Gastroesophageal sphincter (tissue), 3 donors: ENCODE results near the gene USP9X.

Source experiments
- POLR2A ChIP-seq, 2 donors: fragments of 450-650 bp; IDR thresholded peaks; one replicate each; pipeline ENCODE4 v1.6.1; 2017; ENCODE audit warnings: antibody characterized with exemption in 2 of 2, mild to moderate bottlenecking in 2 of 2, moderate library complexity in 1 of 2
- TF ChIP-seq, protein P1 (sequence below), 4 experiments: fragments of 200-600 bp in 2 of 4; fragments of 450-650 bp in 2 of 4; sonication (generic) in 1 of 4; IDR thresholded peaks; one replicate each; pipeline ENCODE4 v1.5.1; 2017 to 2019; ENCODE audit warnings: antibody characterized with exemption in 4 of 4, mild to moderate bottlenecking in 2 of 4, moderate library complexity in 2 of 4

DNA sequence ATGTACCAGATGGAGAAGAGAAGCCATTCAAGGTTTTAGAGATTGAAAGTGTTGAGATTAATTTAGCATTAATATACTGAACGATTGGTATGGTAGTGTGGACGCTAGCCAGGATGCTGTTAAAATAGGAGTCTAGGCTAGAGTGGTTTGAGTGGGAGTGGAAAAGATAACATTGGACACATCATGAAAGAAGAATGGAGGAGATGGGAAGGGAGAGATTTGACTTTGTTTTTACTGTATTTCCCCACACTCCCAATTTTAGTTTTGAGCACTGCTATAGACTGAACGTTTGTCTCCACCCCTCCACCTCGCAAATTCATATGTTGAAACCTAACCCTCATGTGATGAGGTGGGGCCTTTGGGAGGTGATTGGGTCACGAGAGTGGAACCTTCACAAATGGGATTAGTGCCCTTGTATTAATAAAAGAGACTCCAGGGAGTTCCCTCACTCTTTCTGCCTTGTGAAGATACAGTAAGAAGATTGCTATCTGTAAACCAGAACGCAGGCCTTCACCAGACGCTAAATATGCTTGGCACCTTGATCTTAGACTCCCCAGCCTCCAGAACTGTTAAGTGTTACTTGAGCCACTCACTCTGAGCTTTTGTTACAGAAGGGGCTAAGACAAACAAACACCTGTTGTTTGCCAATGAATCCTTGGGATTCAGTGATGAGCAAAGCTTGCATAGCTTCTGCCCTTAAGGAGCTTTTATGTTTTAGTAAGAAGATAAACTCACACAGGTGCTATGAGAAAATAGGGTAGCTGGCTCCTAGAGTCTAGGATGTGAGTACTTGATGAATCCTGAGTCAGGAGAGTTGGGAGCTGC is 25.8 kb downstream of the USP9X start:
- TF ChIP-seq, protein P1, sequence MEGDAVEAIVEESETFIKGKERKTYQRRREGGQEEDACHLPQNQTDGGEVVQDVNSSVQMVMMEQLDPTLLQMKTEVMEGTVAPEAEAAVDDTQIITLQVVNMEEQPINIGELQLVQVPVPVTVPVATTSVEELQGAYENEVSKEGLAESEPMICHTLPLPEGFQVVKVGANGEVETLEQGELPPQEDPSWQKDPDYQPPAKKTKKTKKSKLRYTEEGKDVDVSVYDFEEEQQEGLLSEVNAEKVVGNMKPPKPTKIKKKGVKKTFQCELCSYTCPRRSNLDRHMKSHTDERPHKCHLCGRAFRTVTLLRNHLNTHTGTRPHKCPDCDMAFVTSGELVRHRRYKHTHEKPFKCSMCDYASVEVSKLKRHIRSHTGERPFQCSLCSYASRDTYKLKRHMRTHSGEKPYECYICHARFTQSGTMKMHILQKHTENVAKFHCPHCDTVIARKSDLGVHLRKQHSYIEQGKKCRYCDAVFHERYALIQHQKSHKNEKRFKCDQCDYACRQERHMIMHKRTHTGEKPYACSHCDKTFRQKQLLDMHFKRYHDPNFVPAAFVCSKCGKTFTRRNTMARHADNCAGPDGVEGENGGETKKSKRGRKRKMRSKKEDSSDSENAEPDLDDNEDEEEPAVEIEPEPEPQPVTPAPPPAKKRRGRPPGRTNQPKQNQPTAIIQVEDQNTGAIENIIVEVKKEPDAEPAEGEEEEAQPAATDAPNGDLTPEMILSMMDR (IDR thresholded peaks at IDR 0.05) = no peak
- no peak for TF ChIP-seq POLR2A (IDR thresholded peaks at IDR 0.05)
